CD14-positive monocyte (primary cell): ENCODE results near the gene RASSF4. TPM values are rescaled to one million over a fixed set of nuclear protein-coding genes. Genes with fewer than 3 reads are reported as not detected.

Source experiments
- DNase-seq, 3 donors: peaks; one replicate each; pipeline ENCODE4 v3.0.0-alpha.2; 2011 to 2022
- H2AFZ ChIP-seq: 2 replicates; pipeline ENCODE4 v1.6.0; 2012; ENCODE audit warnings: mild to moderate bottlenecking, low read depth, low read length, inconsistent platforms; ENCODE audit not compliant: insufficient read depth, poor library complexity, severe bottlenecking
- H3K27ac ChIP-seq, 2 donors: 1 replicate in 1 of 2; 2 replicates in 1 of 2; pipeline ENCODE4 v1.5.1; 2012 to 2013; ENCODE audit warnings: low read length in 2 of 2, control low read depth in 1 of 2, inconsistent platforms in 1 of 2, low read depth in 1 of 2, mild to moderate bottlenecking in 1 of 2
- H3K27me3 ChIP-seq, 2 donors: one replicate each; pipeline versions ENCODE4 v1.6.0 to v1.6.1; 2011 to 2013; ENCODE audit warnings: low read length in 2 of 2; ENCODE audit not compliant: control insufficient read depth in 2 of 2, insufficient read depth in 2 of 2
- H3K36me3 ChIP-seq, 2 donors: replicated peaks in 1 of 2; 1 replicate in 1 of 2; 2 replicates in 1 of 2; pipeline versions ENCODE4 v1.5.1 to v1.6.1; 2012 to 2013; ENCODE audit warnings: low read length in 2 of 2, control low read depth in 1 of 2, inconsistent platforms in 1 of 2, mild to moderate bottlenecking in 1 of 2; ENCODE audit not compliant: insufficient read depth in 2 of 2, control insufficient read depth in 1 of 2
- H3K4me1 ChIP-seq, 2 donors: 1 replicate in 1 of 2; 2 replicates in 1 of 2; pipeline versions ENCODE4 v1.5.1 to v1.6.1; 2012 to 2013; ENCODE audit warnings: low read length in 2 of 2, control low read depth in 1 of 2, inconsistent platforms in 1 of 2, mild to moderate bottlenecking in 1 of 2, moderate library complexity in 1 of 2; ENCODE audit not compliant: insufficient read depth in 2 of 2, control insufficient read depth in 1 of 2
- H3K4me2 ChIP-seq: replicated peaks from 2 replicates; pipeline ENCODE3; 2012; ENCODE audit warnings: low read length, moderate library complexity, mild to moderate bottlenecking; ENCODE audit not compliant: poor library complexity, severe bottlenecking; ENCODE audit errors: extremely low read depth
- H3K4me3 ChIP-seq, 3 experiments: fragments of 200-600 bp in 1 of 3; sonication (generic) in 1 of 3; replicated peaks in 1 of 3; 1 replicate in 2 of 3; 2 replicates in 1 of 3; pipeline ENCODE4 v1.5.1; 2011 to 2013; ENCODE audit warnings: low read length in 3 of 3, mild to moderate bottlenecking in 3 of 3, control low read depth in 2 of 3, low read depth in 2 of 3, inconsistent platforms in 1 of 3, moderate library complexity in 1 of 3
- H3K79me2 ChIP-seq: 2 replicates; pipeline ENCODE4 v1.6.0; 2012; ENCODE audit warnings: mild to moderate bottlenecking, control low read depth, inconsistent platforms, low read length, moderate library complexity; ENCODE audit not compliant: insufficient read depth
- H3K9ac ChIP-seq: 2 replicates; pipeline ENCODE4 v1.6.0; 2017; ENCODE audit warnings: low read length, mild to moderate bottlenecking; ENCODE audit not compliant: insufficient read depth, poor library complexity, severe bottlenecking
- H3K9me3 ChIP-seq, 2 donors: replicated peaks in 1 of 2; 1 replicate in 1 of 2; 2 replicates in 1 of 2; pipeline versions ENCODE4 v1.5.1 to v1.6.1; 2012 to 2013; ENCODE audit warnings: low read length in 2 of 2, control low read depth in 1 of 2; ENCODE audit not compliant: control insufficient read depth in 1 of 2, insufficient read depth in 1 of 2
- H4K20me1 ChIP-seq: 2 replicates; pipeline ENCODE4 v1.6.0; 2012; ENCODE audit warnings: mild to moderate bottlenecking, low read length, control low read depth, moderate library complexity; ENCODE audit not compliant: insufficient read depth
- H3K27ac Mint-ChIP-seq, 7 donors: one replicate each; pipeline ENCODE4 v1.8.0; 2020; ENCODE audit warnings: mild to moderate bottlenecking in 7 of 7, mixed read lengths in 7 of 7, moderate library complexity in 6 of 7, inconsistent platforms in 2 of 7
- H3K27me3 Mint-ChIP-seq, 3 donors: one replicate each; pipeline ENCODE4 v1.8.0; 2021 to 2022; ENCODE audit warnings: low read depth in 3 of 3, mild to moderate bottlenecking in 3 of 3, mixed read lengths in 3 of 3, moderate library complexity in 3 of 3, inconsistent platforms in 1 of 3
- H3K36me3 Mint-ChIP-seq, 2 donors: one replicate each; pipeline ENCODE4 v1.8.0; 2020; ENCODE audit warnings: mixed read lengths in 2 of 2, inconsistent platforms in 1 of 2, mild to moderate bottlenecking in 1 of 2
- H3K4me1 Mint-ChIP-seq: one replicate; pipeline ENCODE4 v1.8.0; 2020; ENCODE audit warnings: mild to moderate bottlenecking, mixed read lengths
- H3K4me3 Mint-ChIP-seq, 2 donors: one replicate each; pipeline ENCODE4 v1.8.0; 2020; ENCODE audit warnings: mild to moderate bottlenecking in 2 of 2, mixed read lengths in 2 of 2, moderate library complexity in 1 of 2
- H3K9me3 Mint-ChIP-seq, 7 donors: one replicate each; pipeline ENCODE4 v1.8.0; 2020 to 2022; ENCODE audit warnings: mixed read lengths in 7 of 7, mild to moderate bottlenecking in 6 of 7, moderate library complexity in 6 of 7, inconsistent platforms in 2 of 7
- CTCF ChIP-seq: fragments of 200-600 bp; IDR thresholded peaks from one replicate; pipeline ENCODE4 v1.8.0; 2022; ENCODE audit warnings: antibody characterized with exemption, mild to moderate bottlenecking
- WGBS: methylation state at CpG from one replicate; pipeline ENCODE4 v1.1.5; 2013; ENCODE audit warnings: missing lambda C conversion rate; ENCODE audit not compliant: insufficient coverage; 5-methylcytosine and 5-hydroxymethylcytosine counted together
- intact Hi-C, 2 donors: fragments of 100-400 bp; cut with micrococcal nuclease; formaldehyde crosslinking; loops; one replicate each; pipeline versions ENCODE4 v1.15.0 to v1.15.1; 2023
- polyA plus RNA-seq, 3 donors: library from polyadenylated mRNA; depleted of rRNA in 1 of 3; unstranded in 2 of 3; stranded (reverse) in 1 of 3; fragments of 300-500 nt in 2 of 3; fragments of >200 nt in 1 of 3; fragmentation: Illumina TruSeq in 2 of 3; gene quantifications; 1 replicate in 2 of 3; 2 replicates in 1 of 3; pipeline ENCODE4 v1.2.3, GENCODE V29; 2012 to 2021

Gene RASSF4
- polyA plus RNA-seq, 3 donors: 117 to 290 (median 120) TPM

- WGBS: no CpG with 5 or more reads among the region's 2 CpGs
Measured at GRCh38 chr10:45015590-45015989, 56.0 kb downstream of the RASSF4 start.

GRCh38 chr10:45023426-45023825 lies 63.8 kb downstream of the RASSF4 start:
- Histone ChIP-seq H2AFZ (no peak overlapping the region), H3K9ac (no peak overlapping the region), H3K27ac (no peak overlapping the region), H3K4me2 (no peak overlapping the region), H3K36me3 (no peaks in the 10 kb centered on the region), H3K4me3 (no peak overlapping the region), H3K4me1 (no peaks in the 10 kb centered on the region), H3K9me3 (peaks cover 7 to 11% of the 10 kb centered on the region in 2 donors), H3K79me2 (no peaks in the 10 kb centered on the region), H3K27me3 (no peaks in the 10 kb centered on the region), H4K20me1 (no peaks in the 10 kb centered on the region)
- Mint-ChIP-seq H3K36me3 (no peaks in the 10 kb centered on the region), H3K4me1 (no peaks in the 10 kb centered on the region), H3K27me3 (peaks cover 0 to 2% (median 1%) of the 10 kb centered on the region in 3 donors), H3K27ac (no peak overlapping the region), H3K9me3 (peaks cover 5 to 17% (median 7%) of the 10 kb centered on the region in 7 donors), H3K4me3 (no peak overlapping the region)
- TF ChIP-seq CTCF: no peak
- intact Hi-C loops: no loop called here
- no CpG with 5 or more reads among the region's 2 CpGs for WGBS
- no peak for DNase-seq

More at GRCh38 chr10:45015590-45015989, 56.0 kb downstream of the RASSF4 start:
- Histone ChIP-seq H3K4me1 (no peaks in the 10 kb centered on the region), H3K27me3 (no peaks in the 10 kb centered on the region), H4K20me1 (no peaks in the 10 kb centered on the region), H3K9me3 (no peaks in the 10 kb centered on the region), H3K79me2 (no peaks in the 10 kb centered on the region), H3K36me3 (no peaks in the 10 kb centered on the region), H2AFZ (no peak overlapping the region), H3K9ac (no peak overlapping the region), H3K27ac (no peak overlapping the region), H3K4me3 (no peak overlapping the region), H3K4me2 (no peak overlapping the region)
- no peak overlapping the region for H3K27ac Mint-ChIP-seq
- DNase-seq: no peak
- no peaks in the 10 kb centered on the region for H3K36me3 Mint-ChIP-seq
- peaks cover 0 to 1% (median 0%) of the 10 kb centered on the region in 3 donors for H3K27me3 Mint-ChIP-seq
- H3K9me3 Mint-ChIP-seq: peaks cover 2 to 12% (median 5%) of the 10 kb centered on the region in 7 donors
- no peak for TF ChIP-seq CTCF
- H3K4me3 Mint-ChIP-seq: no peak overlapping the region
- H3K4me1 Mint-ChIP-seq: no peaks in the 10 kb centered on the region
- intact Hi-C loops: loop anchor here in 1 of 2 donors (10.0 kb wide), 1 partner anchor 59 kb away; no protein-coding TSS in a partner anchor
